Measurements from ENCODE around the gene EEF1AKMT3. TPM values are rescaled to one million over a fixed set of nuclear protein-coding genes. Genes with fewer than 3 reads are reported as not detected.
A peak's percentile ranks its signal among the peaks of the same experiment; 100 is the strongest.

Gene EEF1AKMT3
- total and polyA plus RNA-seq, 9 of the 15 experiments (the other 6 are each of a cell fraction or from before 2014, with no cell fraction given), result 4.1 to 17.2 (median 7.9) TPM

DNA sequence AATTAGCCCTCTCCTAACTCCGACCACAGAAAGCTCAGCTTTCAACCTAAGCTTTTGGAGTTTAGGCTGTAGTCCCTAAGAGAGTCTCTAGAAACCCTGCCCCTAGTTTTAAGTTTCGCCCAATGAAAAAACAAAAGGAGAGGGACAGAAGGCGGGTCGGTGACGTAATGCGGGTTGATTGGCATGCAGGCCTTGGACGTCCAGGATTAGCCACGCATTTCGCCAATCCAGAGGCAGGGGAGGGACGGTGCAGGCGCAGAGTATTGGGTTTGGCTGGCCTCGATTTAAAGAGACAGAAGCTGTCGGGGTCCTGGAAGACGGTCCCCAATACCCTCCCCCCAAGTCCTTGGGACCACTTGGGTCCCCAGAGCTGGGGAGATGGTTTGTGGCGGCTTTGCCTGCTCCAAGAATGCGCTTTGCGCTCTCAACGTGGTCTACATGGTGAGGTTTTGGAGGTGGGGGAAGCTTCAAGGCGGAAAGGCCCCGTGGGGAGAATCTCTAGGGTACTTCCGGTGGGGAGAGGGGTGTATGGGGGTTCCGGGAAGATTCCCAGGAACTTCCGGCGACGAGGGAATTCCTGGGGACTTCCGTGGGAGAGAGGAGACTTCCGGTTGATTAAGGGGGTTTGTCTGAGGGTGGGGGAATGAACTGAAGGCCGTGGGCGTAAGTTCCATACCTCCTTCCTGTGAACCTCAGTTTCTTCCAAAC lies 27.5 kb upstream of the EEF1AKMT3 start, which contains the start of gene TSPAN31 (continued):
- TF ChIP-seq SIN3A (IDR thresholded peaks at IDR 0.05; ENCODE audit: borderline replicate concordance in 2 of 2, control insufficient read depth in 1 of 2, low read depth in 2 of 2, low read length in 2 of 2) (peak in 1 of 2 experiments; percentile 16; a peak in 2 of 4 replicates), RFX7 (CRISPR knock-in tag; IDR thresholded peaks at IDR 0.05) (0 out of 2 replicates have a peak, but pooled peaks have one; percentile 3), ATF7 (IDR thresholded peaks at IDR 0.05) (peak; percentile 99), SUPT5H (IDR thresholded peaks at IDR 0.05) (peak; percentile 80), SAFB (IDR thresholded peaks at IDR 0.05; ENCODE audit: borderline replicate concordance, low read depth, low read length) (no peak), SMAD4 (CRISPR knock-in tag; conservative IDR thresholded peaks at IDR 0.05) (peak; percentile 9; the same call in 1 of the 2 replicates), NFIC (IDR thresholded peaks at IDR 0.05) (peak; percentile 4; the same call in 1 of the 2 replicates), CCAR2 (IDR thresholded peaks at IDR 0.05; ENCODE audit: low read depth, low read length) (no peak), MED1 (CRISPR knock-in tag; IDR thresholded peaks at IDR 0.05; ENCODE audit: borderline replicate concordance) (no peak), CEBPB (tag; IDR thresholded peaks at IDR 0.05) (peak; percentile 85), E2F5 (CRISPR knock-in tag; IDR thresholded peaks at IDR 0.05) (no peak), ATF1 (CRISPR knock-in tag; IDR thresholded peaks at IDR 0.05) (peak; percentile 61; the same call in 1 of the 2 replicates), ATF1 (tag; IDR thresholded peaks at IDR 0.05) (peak; percentile 99), CBX5 (IDR thresholded peaks at IDR 0.05; ENCODE audit: borderline replicate concordance, low read depth) (no peak), DEAF1 (CRISPR knock-in tag; IDR thresholded peaks at IDR 0.05) (no peak), SMARCA4 (IDR thresholded peaks at IDR 0.05) (no peak), MTA3 (IDR thresholded peaks at IDR 0.05; ENCODE audit: borderline replicate concordance) (peak; percentile 79; the same call in 1 of the 2 replicates), ZNF445 (CRISPR knock-in tag; IDR thresholded peaks at IDR 0.05; ENCODE audit: low read depth) (no peak), EP400 (IDR thresholded peaks at IDR 0.05) (peak; percentile 41), ADNP (tag; IDR thresholded peaks at IDR 0.05) (no peak), ASH1L (IDR thresholded peaks at IDR 0.05; ENCODE audit: borderline replicate concordance, low read depth, partially characterized antibody) (peak; percentile 85), RNF219 (CRISPR knock-in tag; IDR thresholded peaks at IDR 0.05) (no peak), NR2C2 (CRISPR knock-in tag; IDR thresholded peaks at IDR 0.05) (no peak), NR2C2 (tag; IDR thresholded peaks at IDR 0.05) (peak; percentile 23; the same call in 1 of the 2 replicates), MCM2 (IDR thresholded peaks at IDR 0.05; ENCODE audit: low read depth) (no peak)
- TF ChIP-seq, protein P1, sequence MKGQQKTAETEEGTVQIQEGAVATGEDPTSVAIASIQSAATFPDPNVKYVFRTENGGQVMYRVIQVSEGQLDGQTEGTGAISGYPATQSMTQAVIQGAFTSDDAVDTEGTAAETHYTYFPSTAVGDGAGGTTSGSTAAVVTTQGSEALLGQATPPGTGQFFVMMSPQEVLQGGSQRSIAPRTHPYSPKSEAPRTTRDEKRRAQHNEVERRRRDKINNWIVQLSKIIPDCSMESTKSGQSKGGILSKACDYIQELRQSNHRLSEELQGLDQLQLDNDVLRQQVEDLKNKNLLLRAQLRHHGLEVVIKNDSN (CRISPR knock-in tag; IDR thresholded peaks at IDR 0.05), result no peak

Measured in K562 (cell line).